NCI-H510A (cell line): ENCODE measurements around the gene USP6NL.

Experiments
- DNase-seq: peaks from one replicate; lab custom pipeline; 2025; lab: John Stamatoyannopoulos, UW

USP6NL gene

DNA sequence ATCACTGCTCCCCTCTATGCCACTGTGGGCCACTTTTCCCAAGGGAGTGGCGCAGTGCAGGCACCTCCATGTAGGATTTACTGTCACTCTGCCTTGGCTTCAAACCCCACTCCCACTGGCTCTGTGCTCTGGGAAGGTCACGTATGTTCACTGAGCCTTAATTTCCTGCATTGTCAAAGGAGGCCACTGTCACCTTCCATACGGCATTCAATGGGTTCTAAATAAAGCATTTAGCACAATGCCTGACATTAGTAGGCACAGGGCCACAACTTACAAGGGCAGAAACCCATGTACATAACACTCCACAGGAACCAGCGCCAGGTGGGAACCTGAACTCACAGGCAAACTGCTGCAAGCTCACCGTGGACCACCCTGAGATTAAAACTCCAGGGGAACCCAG lies 196.4 kb downstream of the USP6NL start:
- DNase-seq = no peak

DNA sequence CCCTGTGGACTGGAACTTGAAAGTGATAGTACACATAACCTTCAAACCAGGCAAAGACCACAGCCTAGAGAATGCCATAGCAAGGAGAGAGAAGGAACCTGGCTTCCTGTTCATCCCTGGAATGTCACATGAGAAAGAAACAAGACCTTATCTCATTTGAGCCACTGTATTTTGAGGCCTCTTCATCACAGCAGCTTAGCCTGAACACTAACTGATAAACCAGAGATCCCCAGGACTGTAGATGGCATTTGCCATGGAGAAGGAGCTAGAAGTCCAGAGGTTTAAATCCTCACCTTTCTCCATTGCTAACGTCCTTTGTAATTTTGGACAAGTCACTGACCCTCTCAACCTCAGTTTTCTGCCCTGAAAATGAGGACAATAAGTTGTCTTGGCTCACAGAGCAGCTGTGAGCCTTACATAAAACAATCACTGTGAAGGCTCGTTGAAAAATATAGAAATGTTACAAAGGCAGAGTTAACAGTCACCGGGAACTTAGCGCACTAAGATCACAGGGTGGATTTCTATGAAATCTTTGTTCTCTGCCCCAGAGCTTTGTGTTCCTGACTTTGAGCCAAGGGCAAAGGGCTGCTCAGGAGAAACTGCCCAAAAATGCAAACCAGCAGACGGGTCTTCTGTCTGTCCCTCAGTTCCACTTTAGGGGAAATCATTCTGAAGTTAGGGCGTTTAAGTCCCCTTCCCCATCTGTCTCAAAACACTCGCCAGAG lies 197.0 kb downstream of the USP6NL start:
- DNase-seq = no peak

DNA sequence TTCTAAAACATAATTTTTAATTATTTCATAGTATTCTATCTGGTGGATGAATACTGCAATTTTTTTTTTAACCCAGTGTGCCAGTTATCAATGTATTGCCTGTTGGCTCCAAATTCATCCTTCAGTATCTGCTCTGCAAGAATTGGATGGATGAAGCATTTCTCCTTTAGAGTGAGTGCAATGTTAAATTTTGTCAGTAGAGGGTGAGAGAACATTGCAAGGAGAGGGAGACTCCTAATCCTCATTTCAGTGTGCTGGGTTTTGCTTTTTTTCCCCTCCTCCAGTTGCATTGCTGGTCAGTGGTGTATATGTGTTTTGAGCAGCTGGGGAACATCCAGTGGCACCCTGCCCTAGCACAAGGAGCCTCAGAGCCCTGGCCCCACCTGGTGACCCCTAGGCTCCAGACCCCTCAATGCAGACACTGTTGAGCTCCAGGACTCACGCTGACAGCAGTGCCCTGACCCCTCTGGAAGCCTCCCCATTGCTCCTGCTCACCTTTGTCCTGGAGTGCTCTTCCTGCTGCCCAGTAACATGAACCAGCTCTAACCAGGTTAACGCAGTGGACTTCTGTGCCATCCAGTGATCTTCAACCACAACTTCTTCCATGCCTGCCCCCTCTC lies 199.4 kb downstream of the USP6NL start:
- DNase-seq = no peak

DNA sequence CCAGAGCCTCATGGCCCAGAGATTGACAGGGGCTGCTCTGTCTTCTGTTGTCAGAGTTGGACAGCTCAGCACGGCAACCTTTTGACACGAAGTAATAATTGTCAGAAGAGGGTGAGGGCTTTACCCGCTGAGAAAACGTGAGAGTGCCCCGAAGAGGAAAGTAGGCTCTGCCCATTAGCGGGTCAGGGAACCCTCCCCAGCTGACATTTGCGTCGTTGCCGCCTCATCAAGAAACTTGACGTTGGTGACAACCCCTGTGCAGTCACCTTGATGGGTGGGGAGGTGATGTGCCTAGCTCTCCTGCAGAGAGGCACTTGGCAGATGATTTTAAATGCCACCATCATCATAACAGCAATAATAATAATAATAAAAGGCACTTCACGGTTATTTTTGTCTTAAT lies 202.1 kb downstream of the USP6NL start:
- DNase-seq = no peak

DNA sequence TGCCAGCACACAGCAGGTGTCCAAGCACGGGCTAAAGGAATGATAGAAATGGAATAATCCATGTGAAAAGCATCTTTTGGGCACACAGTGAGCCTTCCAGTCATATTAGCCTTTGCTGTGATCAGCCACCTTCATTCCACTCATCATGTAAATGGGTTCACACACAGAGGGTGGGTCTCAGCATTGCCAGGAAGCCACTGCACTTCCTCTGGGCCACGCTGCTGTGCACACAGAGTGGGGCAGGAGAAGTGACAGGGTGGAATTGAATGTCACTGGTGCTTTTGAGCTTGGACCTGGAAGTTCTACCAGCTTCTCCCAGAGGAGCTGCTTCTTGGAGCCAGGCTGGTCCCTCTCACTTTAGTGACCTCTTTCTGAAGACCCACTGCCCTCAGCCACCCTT lies 203.5 kb downstream of the USP6NL start:
- DNase-seq = no peak

DNA sequence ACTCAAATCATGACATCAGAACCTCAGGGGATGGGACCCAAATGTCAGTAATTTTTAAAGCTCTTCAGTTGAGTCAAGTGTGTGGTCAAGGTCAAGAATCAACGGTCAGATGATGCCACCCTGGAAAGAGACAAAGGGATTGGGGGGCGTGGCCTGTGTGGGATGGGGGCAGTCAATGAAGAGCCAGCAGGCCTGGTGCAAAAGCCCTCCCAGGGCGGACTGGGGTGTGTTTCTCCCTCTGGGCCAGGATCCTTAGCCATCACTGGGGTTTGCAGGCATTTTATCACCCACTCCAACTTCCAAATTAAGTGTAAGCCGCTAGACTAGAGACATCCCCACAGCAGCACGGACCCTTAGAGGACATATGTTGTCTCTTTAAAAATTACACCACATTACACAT lies 204.7 kb downstream of the USP6NL start:
- DNase-seq = no peak

DNA sequence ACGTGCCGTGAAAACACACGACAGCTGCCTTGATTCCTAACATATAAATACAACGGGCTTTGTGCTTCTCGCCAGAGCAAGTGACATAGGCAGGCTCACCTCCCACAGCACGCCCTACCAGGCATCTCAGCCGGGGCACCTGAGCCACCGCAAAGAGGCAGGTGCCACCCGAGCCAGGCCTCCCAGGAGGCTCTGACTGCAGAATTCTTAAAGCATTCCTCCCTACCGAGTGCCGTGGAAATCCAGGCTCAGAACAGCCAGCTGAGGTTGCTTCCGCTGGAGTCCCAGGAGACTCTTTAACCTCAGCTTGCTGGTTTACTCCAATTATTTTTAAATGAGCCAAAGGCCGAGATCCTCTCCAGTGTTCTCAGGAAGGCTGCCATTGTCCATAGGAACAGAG lies 206.5 kb downstream of the USP6NL start:
- DNase-seq = no peak
